ENCODE data around the gene CTNND2. TPM values are rescaled to one million over a fixed set of nuclear protein-coding genes. Genes with fewer than 3 reads are reported as not detected.

CTNND2 gene
- total RNA-seq, 1 donor from 2014 or later, result 6.9 TPM

DNA sequence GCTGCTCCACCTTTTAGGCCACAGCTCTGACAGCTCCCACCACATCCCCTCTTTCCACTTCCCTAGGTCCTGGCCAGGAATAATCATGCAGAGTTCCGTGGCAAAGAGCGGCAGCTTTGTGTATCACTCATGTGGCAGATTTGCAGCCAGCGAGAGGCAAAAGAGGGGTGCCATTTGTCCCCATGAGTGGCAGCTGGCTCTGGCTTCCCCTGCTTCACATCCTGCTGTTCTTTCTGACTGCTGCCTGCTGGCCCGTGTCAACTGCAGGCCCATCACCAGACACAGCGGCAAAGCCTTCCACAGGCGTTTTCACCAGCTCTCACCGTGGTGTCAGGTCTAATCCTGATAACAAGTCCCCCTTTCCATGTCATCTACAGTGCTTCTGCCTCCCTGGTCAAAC lies 712.6 kb downstream of the CTNND2 start:
- no peak for ATAC-seq
- Histone ChIP-seq H3K27ac (no peak overlapping the region), H3K9me3 (no peaks in the 10 kb centered on the region), H3K4me3 (no peak overlapping the region), H3K4me1 (no peaks in the 10 kb centered on the region), H3K27me3 (no peaks in the 10 kb centered on the region), H3K36me3 (no peaks in the 10 kb centered on the region)
- no peak for DNase-seq
- intact Hi-C loops (cut with DNase I), result no loop called here
- TF ChIP-seq, protein P1, sequence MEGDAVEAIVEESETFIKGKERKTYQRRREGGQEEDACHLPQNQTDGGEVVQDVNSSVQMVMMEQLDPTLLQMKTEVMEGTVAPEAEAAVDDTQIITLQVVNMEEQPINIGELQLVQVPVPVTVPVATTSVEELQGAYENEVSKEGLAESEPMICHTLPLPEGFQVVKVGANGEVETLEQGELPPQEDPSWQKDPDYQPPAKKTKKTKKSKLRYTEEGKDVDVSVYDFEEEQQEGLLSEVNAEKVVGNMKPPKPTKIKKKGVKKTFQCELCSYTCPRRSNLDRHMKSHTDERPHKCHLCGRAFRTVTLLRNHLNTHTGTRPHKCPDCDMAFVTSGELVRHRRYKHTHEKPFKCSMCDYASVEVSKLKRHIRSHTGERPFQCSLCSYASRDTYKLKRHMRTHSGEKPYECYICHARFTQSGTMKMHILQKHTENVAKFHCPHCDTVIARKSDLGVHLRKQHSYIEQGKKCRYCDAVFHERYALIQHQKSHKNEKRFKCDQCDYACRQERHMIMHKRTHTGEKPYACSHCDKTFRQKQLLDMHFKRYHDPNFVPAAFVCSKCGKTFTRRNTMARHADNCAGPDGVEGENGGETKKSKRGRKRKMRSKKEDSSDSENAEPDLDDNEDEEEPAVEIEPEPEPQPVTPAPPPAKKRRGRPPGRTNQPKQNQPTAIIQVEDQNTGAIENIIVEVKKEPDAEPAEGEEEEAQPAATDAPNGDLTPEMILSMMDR (IDR thresholded peaks at IDR 0.05), result no peak

DNA sequence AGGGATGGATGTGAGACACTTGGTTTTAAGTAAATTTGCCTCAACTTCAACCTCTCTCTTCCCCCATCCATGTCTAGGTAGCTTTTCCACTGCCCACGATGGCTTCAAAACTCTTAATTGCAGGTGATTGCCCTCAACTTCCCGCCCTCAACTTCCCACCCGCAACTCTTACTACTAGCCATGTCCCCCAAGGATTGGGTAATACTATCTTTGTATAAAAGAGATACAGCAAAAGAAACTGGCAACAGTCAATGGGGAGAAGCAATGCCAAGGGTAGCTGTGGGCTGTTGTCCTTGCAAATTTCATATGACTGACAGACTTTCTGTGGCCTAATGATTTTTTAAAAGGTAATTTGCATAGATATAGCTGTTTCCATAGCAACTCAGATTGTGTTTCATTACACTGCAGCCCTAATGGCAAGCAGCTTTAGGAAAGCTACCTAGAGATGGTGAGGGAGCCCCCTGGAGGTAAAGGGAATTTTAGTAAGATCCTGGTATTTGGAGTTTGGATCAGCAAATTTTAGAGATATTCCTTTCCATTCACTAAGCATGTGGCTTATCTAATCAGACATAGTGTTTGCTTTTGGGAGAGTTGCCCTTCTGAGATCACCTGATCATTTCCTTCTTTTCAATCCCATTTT lies 721.7 kb downstream of the CTNND2 start:
- intact Hi-C loops (cut with DNase I), result no loop called here
- no peaks in the 10 kb centered on the region for H3K9me3 ChIP-seq
- no peaks in the 10 kb centered on the region for H3K27me3 ChIP-seq
- no peaks in the 10 kb centered on the region for H3K36me3 ChIP-seq
- ATAC-seq (peak; percentile 47), DNase-seq (no peak)
- no peak overlapping the region for H3K27ac ChIP-seq
- TF ChIP-seq, protein P1 (IDR thresholded peaks at IDR 0.05), result peak; percentile 48
- no peak overlapping the region for H3K4me3 ChIP-seq
- H3K4me1 ChIP-seq, result no peaks in the 10 kb centered on the region

DNA sequence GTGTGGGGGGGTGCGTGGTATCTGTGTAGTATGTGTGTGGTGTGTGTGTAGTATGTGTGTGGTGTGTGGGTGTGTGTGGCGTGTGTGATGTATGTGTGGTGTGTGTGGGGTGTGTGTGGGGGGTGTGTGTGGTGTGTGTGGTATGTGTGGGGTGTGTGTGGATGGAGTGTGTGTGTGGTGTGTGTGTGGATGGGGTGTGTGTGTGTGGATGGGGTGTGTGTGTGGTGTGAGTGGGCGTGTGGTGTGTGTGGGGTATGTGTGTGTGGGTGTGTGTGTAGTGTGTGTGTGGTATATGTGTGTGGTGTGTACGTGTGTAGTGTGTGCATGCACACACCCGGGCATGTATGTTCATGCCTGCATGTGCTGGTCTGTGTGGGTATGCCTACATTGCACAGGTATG lies 722.3 kb downstream of the CTNND2 start:
- no peaks in the 10 kb centered on the region for H3K36me3 ChIP-seq
- no peak overlapping the region for H3K4me3 ChIP-seq
- intact Hi-C loops (cut with DNase I), result no loop called here
- DNase-seq, result no peak
- H3K9me3 ChIP-seq, result no peaks in the 10 kb centered on the region
- no peaks in the 10 kb centered on the region for H3K4me1 ChIP-seq
- peak; percentile 38 for ATAC-seq
- H3K27me3 ChIP-seq, result no peaks in the 10 kb centered on the region
- TF ChIP-seq, protein P1 (IDR thresholded peaks at IDR 0.05), result no peak
- no peak overlapping the region for H3K27ac ChIP-seq

DNA sequence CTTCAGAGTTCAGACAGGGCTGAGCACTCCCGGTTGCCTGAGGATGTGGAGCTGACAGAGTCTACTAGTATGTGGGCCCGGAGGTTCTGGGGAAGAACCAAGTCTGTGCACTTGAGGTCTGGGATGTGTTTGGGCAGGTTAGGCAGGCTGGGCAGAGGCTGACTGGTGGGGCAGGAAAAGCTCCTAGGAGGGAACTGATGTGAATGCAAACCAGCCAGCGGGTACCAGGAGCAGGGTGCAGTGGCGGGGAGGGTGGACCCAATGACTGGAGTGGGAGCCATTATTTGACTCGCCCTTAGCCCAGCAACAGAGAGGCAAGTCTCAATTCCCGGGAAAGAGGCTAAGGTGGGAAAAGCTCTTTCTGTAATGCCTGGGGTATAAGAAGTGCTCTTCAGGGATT lies 723.4 kb downstream of the CTNND2 start:
- H3K4me3 ChIP-seq, result no peak overlapping the region
- intact Hi-C loops (cut with DNase I), result no loop called here
- DNase-seq, result no peak
- H3K9me3 ChIP-seq, result no peaks in the 10 kb centered on the region
- TF ChIP-seq, protein P1 (IDR thresholded peaks at IDR 0.05), result no peak
- no peaks in the 10 kb centered on the region for H3K36me3 ChIP-seq
- no peaks in the 10 kb centered on the region for H3K27me3 ChIP-seq
- ATAC-seq, result no peak
- no peak overlapping the region for H3K27ac ChIP-seq
- no peaks in the 10 kb centered on the region for H3K4me1 ChIP-seq

DNA sequence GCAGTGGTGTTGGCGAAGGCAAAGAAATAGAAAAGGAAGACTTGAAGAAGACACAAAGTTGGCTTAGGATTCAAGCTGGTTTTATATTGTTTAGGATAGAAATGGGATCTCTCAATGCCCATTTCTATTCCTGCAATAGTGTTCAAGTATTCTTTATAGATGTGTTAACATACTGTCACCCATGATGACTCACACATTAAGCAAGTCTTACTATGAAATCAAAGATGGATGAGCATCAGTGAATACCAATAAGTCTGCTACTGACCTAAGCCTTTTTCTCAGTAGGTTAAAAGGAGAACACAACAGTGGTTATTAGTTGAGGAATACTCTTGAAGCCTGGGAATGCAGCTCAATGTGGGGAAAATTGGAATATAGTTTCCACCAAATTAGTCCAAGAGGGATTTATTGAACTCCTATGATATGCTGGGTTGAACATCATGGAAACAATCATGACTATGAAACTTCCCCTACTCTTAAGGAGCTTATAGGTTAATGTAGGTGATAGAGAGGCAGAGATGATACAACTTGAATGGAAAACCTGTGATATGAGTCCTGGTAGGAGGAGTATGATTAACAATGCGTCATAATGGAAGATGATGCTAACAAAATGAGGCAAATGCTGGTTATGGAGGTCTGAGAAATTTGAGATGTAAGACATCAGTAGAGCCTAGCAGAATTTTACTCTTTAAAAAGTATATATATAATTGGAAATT lies 726.1 kb downstream of the CTNND2 start:
- DNase-seq (no peak), ATAC-seq (no peak)
- H3K4me1 ChIP-seq, result no peaks in the 10 kb centered on the region
- TF ChIP-seq, protein P1 (IDR thresholded peaks at IDR 0.05), result no peak
- no peaks in the 10 kb centered on the region for H3K36me3 ChIP-seq
- no peak overlapping the region for H3K4me3 ChIP-seq
- H3K27ac ChIP-seq, result no peak overlapping the region
- no peaks in the 10 kb centered on the region for H3K27me3 ChIP-seq
- no peaks in the 10 kb centered on the region for H3K9me3 ChIP-seq
- intact Hi-C loops (cut with DNase I), result no loop called here
